GM18861 (cell line): ENCODE data around the gene CCR5.
"Not testable (repeated sequence)": the region's sequence is repeated elsewhere in the genome, so short reads cannot be mapped to it uniquely, and the experiment has no call there.

Source experiments
- ATAC-seq: cut with Tn5 transposase; IDR thresholded peaks from one replicate; pipeline ENCODE4 v1.9.1; 2021; ENCODE audit not compliant: unreplicated experiment

Gene CCR5

GRCh38 chr3:46383211-46383950, 12.6 kb downstream of the CCR5 start:
- ATAC-seq, result no peak

GRCh38 chr3:46383951-46384330, 13.2 kb downstream of the CCR5 start:
- ATAC-seq, result no peak

GRCh38 chr3:46386205-46386604, 15.5 kb downstream of the CCR5 start:
- no peak for ATAC-seq

- ATAC-seq, result not testable (repeated sequence)
Measured at GRCh38 chr3:46388847-46389246, 18.1 kb downstream of the CCR5 start.

GRCh38 chr3:46389306-46389705, 18.6 kb downstream of the CCR5 start:
- ATAC-seq, result no peak

- ATAC-seq, result not testable (repeated sequence)
Measured at GRCh38 chr3:46391526-46391925, 20.8 kb downstream of the CCR5 start.

- ATAC-seq, result no peak
Measured at GRCh38 chr3:46393011-46393410, 22.3 kb downstream of the CCR5 start.

- ATAC-seq, result no peak
Measured at GRCh38 chr3:46393554-46394434, 23.0 kb downstream of the CCR5 start.

GRCh38 chr3:46395210-46395661, 24.5 kb downstream of the CCR5 start:
- ATAC-seq, result no peak

- no peak for ATAC-seq
Measured at GRCh38 chr3:46395766-46396530, 25.2 kb downstream of the CCR5 start.

GRCh38 chr3:46397111-46397510, 26.4 kb downstream of the CCR5 start:
- no peak for ATAC-seq

- ATAC-seq, result no peak
Measured at GRCh38 chr3:46398186-46398955, 27.6 kb downstream of the CCR5 start.

GRCh38 chr3:46399098-46399497, 28.4 kb downstream of the CCR5 start:
- no peak for ATAC-seq

GRCh38 chr3:46399557-46399956, 28.8 kb downstream of the CCR5 start:
- ATAC-seq, result no peak

GRCh38 chr3:46400000-46400734, 29.4 kb downstream of the CCR5 start:
- ATAC-seq, result no peak

- ATAC-seq, result no peak
Measured at GRCh38 chr3:46400846-46401245, 30.1 kb downstream of the CCR5 start.

GRCh38 chr3:46401579-46401978, 30.8 kb downstream of the CCR5 start:
- ATAC-seq, result no peak

GRCh38 chr3:46402902-46403301, 32.2 kb downstream of the CCR5 start:
- not testable (repeated sequence) for ATAC-seq

- ATAC-seq, result no peak
Measured at GRCh38 chr3:46405301-46406019, 34.7 kb downstream of the CCR5 start.
